GM19099 (cell line): ENCODE measurements around the gene ROR2.

Experiments used
- POLR2A ChIP-seq: IDR thresholded peaks from 3 replicates; pipeline ENCODE4 v1.6.1; 2011; ENCODE audit warnings: low read depth; ENCODE audit not compliant: insufficient read length; ENCODE audit errors: extremely low read depth

Gene ROR2

GRCh38 chr9:91900797-91901177 is 49.2 kb downstream of the ROR2 start:
- no peak for TF ChIP-seq POLR2A

- no peak for TF ChIP-seq POLR2A
Observed at GRCh38 chr9:91900055-91900796, 49.8 kb downstream of the ROR2 start.

GRCh38 chr9:91899594-91899993 is 50.4 kb downstream of the ROR2 start:
- TF ChIP-seq POLR2A, result no peak

GRCh38 chr9:91899219-91899563 is 50.8 kb downstream of the ROR2 start:
- TF ChIP-seq POLR2A, result no peak

GRCh38 chr9:91898451-91899218 is 51.4 kb downstream of the ROR2 start:
- no peak for TF ChIP-seq POLR2A

- TF ChIP-seq POLR2A, result no peak
Observed at GRCh38 chr9:91897201-91897600, 52.8 kb downstream of the ROR2 start.

GRCh38 chr9:91896513-91897121 is 53.4 kb downstream of the ROR2 start:
- no peak for TF ChIP-seq POLR2A

- no peak for TF ChIP-seq POLR2A
Observed at GRCh38 chr9:91896097-91896496, 53.9 kb downstream of the ROR2 start.

- TF ChIP-seq POLR2A, result no peak
Observed at GRCh38 chr9:91894536-91894935, 55.5 kb downstream of the ROR2 start.

GRCh38 chr9:91894023-91894422 is 56.0 kb downstream of the ROR2 start:
- no peak for TF ChIP-seq POLR2A

- TF ChIP-seq POLR2A, result no peak
Observed at GRCh38 chr9:91891915-91892314, 58.1 kb downstream of the ROR2 start.

- TF ChIP-seq POLR2A, result no peak
Observed at GRCh38 chr9:91890662-91891061, 59.4 kb downstream of the ROR2 start.

GRCh38 chr9:91889161-91889911 is 60.7 kb downstream of the ROR2 start:
- no peak for TF ChIP-seq POLR2A

- TF ChIP-seq POLR2A, result no peak
Observed at GRCh38 chr9:91886414-91887076, 63.5 kb downstream of the ROR2 start.
